ENCODE data around the gene MIDN.

Gene MIDN

GRCh38 chr19:1233115-1233667, 15.2 kb upstream of the MIDN start:
- no peak for DNase-seq

- no peak for DNase-seq
Measured at GRCh38 chr19:1234051-1234954, 14.1 kb upstream of the MIDN start.

- no peak for DNase-seq
Measured at GRCh38 chr19:1234955-1235380, 13.4 kb upstream of the MIDN start.

GRCh38 chr19:1235625-1236538, 12.5 kb upstream of the MIDN start:
- DNase-seq: no peak

GRCh38 chr19:1236576-1236975, 11.8 kb upstream of the MIDN start:
- DNase-seq: no peak

GRCh38 chr19:1237027-1237659, 11.2 kb upstream of the MIDN start:
- no peak for DNase-seq

GRCh38 chr19:1237754-1238368, 10.5 kb upstream of the MIDN start, which contains the start of gene CBARP:
Gene CBARP, minus strand, starts transcription at chr19:1238005. Its CDS starts 1,905 bp downstream, at chr19:1236100.
- no peak for DNase-seq

GRCh38 chr19:1238369-1239303, 9.7 kb upstream of the MIDN start:
- DNase-seq: no peak

- DNase-seq: no peak
Measured at GRCh38 chr19:1239420-1239795, 9.0 kb upstream of the MIDN start.

GRCh38 chr19:1239796-1240737, 8.3 kb upstream of the MIDN start:
- DNase-seq: peak; percentile 44

GRCh38 chr19:1240925-1241324, 7.5 kb upstream of the MIDN start:
- DNase-seq: no peak

- peak; percentile 58 for DNase-seq
Measured at GRCh38 chr19:1241417-1242095, 6.8 kb upstream of the MIDN start, which contains the start of gene ATP5F1D. Gene ATP5F1D, plus strand, starts transcription at chr19:1241751. Its CDS starts 100 bp downstream, at chr19:1241851.

- DNase-seq: peak; percentile 51
Measured at GRCh38 chr19:1243768-1244692, 4.4 kb upstream of the MIDN start.

GRCh38 chr19:1244693-1245451, 3.5 kb upstream of the MIDN start:
- no peak for DNase-seq

GRCh38 chr19:1245494-1246264, 2.7 kb upstream of the MIDN start:
- no peak for DNase-seq
